Subcutaneous adipose tissue (tissue), 4 donors: ENCODE measurements around the gene OLFM2. TPM values are rescaled to one million over a fixed set of nuclear protein-coding genes. Genes with fewer than 3 reads are reported as not detected.

Experiments
- total RNA-seq, 4 donors: library from RNA; depleted of rRNA; stranded (reverse); fragments of >200 nt; gene quantifications; one replicate each; pipeline ENCODE4 v1.1.0, GENCODE V29; 2016
- TF ChIP-seq, protein P1 (sequence below): fragments of 450-650 bp; IDR thresholded peaks from one replicate; pipeline ENCODE4 v1.5.1; 2016; ENCODE audit warnings: low read depth, mild to moderate bottlenecking, control low read depth, antibody characterized with exemption, moderate library complexity

The OLFM2 gene
- total RNA-seq, 4 donors from 2014 or later: 21.8 to 258 (median 57.7) TPM

DNA sequence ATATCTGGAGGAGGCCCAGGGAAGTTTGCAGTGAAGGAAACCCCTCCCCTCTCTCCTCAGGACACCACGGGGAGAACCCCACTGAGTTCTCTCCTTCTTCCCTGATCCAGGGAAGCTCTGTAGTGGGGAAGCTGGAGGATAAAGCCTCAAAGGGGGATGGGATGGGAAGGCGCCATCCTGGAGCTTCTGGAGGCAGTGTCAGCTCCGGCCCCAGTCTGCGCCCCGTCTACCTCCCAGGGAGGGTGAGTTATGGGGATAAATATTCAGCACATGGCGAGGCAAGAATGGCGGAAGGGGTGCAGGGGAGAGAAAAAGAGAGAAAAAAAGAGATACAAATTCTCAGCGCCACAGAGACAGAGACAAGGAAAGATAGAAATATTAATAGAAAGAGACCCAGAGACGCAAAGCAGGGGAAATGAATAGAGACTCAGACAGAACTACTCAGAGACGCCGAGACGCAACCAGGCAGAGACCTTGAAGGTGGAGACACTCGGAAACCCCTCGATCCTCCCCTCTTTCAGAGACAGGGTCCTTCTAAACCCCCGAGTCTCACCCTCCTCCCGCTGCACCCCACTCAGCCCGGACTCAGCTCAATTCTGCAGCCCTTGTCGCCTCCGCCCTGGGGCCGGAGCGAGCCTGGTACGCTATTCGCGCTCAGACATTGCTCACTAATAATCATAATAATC is 23.6 kb downstream of the OLFM2 start:
- TF ChIP-seq, protein P1, sequence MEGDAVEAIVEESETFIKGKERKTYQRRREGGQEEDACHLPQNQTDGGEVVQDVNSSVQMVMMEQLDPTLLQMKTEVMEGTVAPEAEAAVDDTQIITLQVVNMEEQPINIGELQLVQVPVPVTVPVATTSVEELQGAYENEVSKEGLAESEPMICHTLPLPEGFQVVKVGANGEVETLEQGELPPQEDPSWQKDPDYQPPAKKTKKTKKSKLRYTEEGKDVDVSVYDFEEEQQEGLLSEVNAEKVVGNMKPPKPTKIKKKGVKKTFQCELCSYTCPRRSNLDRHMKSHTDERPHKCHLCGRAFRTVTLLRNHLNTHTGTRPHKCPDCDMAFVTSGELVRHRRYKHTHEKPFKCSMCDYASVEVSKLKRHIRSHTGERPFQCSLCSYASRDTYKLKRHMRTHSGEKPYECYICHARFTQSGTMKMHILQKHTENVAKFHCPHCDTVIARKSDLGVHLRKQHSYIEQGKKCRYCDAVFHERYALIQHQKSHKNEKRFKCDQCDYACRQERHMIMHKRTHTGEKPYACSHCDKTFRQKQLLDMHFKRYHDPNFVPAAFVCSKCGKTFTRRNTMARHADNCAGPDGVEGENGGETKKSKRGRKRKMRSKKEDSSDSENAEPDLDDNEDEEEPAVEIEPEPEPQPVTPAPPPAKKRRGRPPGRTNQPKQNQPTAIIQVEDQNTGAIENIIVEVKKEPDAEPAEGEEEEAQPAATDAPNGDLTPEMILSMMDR: no peak

DNA sequence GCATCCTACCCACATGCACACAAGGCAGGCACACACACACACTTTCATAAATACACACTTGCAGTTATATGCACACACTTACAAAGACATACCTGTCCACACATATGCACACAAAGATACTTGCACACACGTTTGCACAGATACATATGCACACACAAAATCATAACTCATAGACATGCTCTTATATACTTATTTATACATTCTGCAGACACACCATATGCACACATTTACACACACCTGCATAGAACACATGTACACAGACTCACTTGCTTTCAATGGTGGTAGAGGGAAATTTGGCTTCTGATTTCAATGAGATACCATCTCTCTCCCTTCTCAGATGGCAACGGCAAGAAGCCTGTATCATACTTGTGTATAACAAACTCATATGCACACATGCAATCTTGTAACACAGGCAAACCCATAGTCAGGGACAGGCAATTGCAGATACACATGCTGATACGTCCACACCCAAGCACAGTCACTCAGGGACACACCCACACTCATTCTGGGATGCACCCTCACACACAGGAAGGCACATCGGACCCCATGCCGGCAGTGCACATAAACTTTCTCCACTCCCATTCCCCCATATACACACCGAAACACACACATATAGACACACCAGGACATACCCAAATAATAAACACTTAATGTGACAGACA is 24.7 kb downstream of the OLFM2 start:
- TF ChIP-seq, protein P1: no peak

DNA sequence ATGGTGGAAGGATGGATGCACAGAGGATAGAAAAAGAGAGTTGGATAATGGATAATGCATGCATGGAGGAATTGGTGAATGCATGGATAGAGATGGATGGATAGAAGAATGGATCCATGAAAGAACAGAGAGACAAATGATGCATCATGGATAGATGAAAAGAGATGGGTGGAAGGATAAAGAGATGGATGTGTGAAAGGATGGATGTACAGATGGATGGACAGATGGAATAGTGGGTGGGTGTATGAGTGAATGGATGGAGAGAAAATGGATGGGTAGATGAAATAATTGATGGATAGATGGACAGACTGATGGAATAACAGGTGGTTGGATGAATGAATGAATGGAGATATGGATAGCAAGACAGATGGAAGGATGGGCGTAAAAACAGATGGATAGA is 25.7 kb downstream of the OLFM2 start:
- TF ChIP-seq, protein P1: no peak

DNA sequence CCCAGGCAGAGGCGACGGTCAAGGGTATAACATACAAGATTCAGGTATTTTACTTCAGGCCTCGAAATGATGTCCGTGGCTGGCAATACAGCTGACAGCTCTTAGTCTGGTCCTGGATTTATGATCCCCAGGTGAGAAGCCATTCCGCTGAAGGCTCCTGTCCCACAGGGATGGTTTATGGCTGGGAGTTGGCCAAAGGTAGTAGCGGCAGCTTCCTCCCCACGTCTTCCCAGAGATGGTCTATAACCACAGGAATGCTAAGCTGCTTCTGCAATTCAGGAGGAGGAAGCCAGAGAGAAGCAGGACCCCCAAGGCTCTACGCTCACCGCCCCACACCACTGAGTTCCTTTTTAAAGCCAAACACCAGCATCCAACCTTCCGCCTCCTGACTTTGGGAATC is 27.1 kb downstream of the OLFM2 start:
- TF ChIP-seq, protein P1: no peak

DNA sequence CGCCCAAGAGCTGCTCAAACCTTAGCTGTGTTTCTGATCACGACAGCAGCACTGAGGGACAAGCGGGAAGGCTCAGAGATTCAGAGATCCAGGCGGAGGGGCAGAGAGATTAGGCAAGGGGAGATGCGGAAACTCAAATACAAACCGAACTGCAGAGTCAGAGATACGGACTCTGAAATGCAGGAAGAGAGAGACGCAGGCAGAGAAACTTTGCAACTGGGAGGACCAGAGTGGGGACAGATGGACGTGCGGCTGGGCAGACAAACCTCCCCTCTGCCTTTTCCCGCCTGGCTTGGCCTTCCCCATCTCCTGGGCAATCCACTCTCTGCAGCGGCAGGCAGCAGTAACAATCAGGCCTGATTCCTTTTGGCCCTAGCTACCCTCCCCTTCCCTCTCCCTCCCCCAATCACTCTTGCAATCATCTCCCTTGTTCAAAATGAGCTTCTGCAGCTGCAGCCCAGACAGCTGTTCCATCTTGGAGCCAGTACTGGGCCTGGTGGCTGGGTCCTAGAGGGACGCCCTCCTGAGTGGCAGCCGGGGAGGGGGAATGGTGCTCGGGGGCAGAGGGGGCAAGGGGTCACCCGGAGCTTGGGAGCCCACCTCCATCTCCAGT is 29.7 kb downstream of the OLFM2 start:
- TF ChIP-seq, protein P1: no peak

DNA sequence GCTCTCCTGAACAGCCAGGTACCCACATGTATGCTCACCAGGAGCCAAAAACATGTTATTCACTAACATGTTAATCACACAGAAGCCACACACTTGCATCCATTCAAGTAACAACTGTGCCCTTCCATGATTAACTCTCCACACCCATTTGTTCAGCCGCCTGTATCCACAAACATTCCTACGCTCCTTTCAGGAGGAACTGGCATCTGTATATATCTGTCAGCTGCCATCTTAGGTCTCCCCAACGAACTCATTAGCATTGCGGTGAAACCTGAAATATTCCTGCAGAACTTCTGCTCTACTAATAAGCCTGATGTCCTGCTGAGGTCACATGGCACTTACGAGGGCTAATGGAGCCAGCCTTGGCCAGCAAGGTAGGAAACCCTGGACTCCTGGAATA is 33.0 kb downstream of the OLFM2 start:
- TF ChIP-seq, protein P1: no peak

DNA sequence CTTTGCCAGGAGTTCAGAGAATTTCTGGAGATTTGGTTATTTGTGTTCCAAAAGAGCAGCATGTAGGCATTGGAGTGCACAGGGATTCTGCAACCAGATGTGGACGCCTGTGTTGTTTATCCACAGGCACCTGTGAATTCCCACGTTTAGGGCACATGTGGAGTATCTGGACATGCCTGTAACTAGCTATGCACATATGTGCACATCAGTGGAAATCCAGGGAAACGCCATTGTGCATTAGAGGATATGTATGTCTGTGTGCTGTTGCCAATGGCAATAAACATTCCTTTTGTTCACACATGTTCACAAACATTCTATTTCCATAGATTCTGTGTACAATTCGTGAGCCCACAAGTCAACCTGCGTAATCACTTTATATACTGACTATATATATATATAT is 34.7 kb downstream of the OLFM2 start:
- TF ChIP-seq, protein P1: no peak
